GM12878 (cell line): Measurements from ENCODE around the gene PCYOX1L. TPM values are rescaled to one million over a fixed set of nuclear protein-coding genes. Genes with fewer than 3 reads are reported as not detected.

Experiments used
- BHLHE40 ChIP-seq, 2 experiments: fragments of 450-650 bp in 1 of 2; IDR thresholded peaks; 2 replicates each; pipeline ENCODE4 v1.6.1; 2011 to 2017; ENCODE audit warnings: low read depth in 2 of 2, borderline replicate concordance in 1 of 2, improper control_type of control experiment in 1 of 2, low read length in 1 of 2, mild to moderate bottlenecking in 1 of 2
- BRCA1 ChIP-seq: IDR thresholded peaks from 2 replicates; pipeline ENCODE4 v1.6.1; 2011; ENCODE audit warnings: low read depth, low read length, improper control_type of control experiment
- CHD1 ChIP-seq: IDR thresholded peaks from 2 replicates; pipeline ENCODE4 v1.6.1; 2012; ENCODE audit warnings: low read depth, low read length, improper control_type of control experiment
- CHD2 ChIP-seq: IDR thresholded peaks from 2 replicates; pipeline ENCODE4 v1.6.1; 2011; ENCODE audit warnings: low read depth, low read length, improper control_type of control experiment, borderline replicate concordance
- CREB1 ChIP-seq: IDR thresholded peaks from 2 replicates; pipeline ENCODE4 v1.6.1; 2012; ENCODE audit warnings: low read depth, mild to moderate bottlenecking, inconsistent platforms
- EED ChIP-seq: sonication (generic); IDR thresholded peaks from 2 replicates; pipeline ENCODE4 v1.6.1; 2016; ENCODE audit warnings: antibody characterized with exemption, low read depth
- EGR1 ChIP-seq, 2 experiments: IDR thresholded peaks; 1 replicate in 1 of 2; 2 replicates in 1 of 2; pipeline ENCODE4 v1.6.1; 2011 to 2012; ENCODE audit warnings: low read depth in 2 of 2, low read length in 2 of 2, borderline replicate concordance in 1 of 2, mild to moderate bottlenecking in 1 of 2, moderate library complexity in 1 of 2
- GATAD2B ChIP-seq: fragments of 450-650 bp; conservative IDR thresholded peaks from 2 replicates; pipeline ENCODE4 v1.6.1; 2017; ENCODE audit warnings: low read depth, mild to moderate bottlenecking, moderate library complexity
- HDAC6 ChIP-seq: fragments of 200-600 bp; sonication (generic); IDR thresholded peaks from one replicate; pipeline ENCODE4 v1.8.0; 2017; ENCODE audit warnings: antibody characterized with exemption; ENCODE audit not compliant: unreplicated experiment
- KAT2A ChIP-seq: conservative IDR thresholded peaks from 2 replicates; pipeline ENCODE4 v1.6.1; 2011; ENCODE audit warnings: low read depth, low read length; ENCODE audit not compliant: control insufficient read depth
- NFXL1 ChIP-seq: fragments of 450-650 bp; IDR thresholded peaks from 2 replicates; pipeline ENCODE4 v1.6.1; 2017; ENCODE audit warnings: antibody characterized with exemption, mild to moderate bottlenecking, borderline replicate concordance
- NR2F1 ChIP-seq: fragments of 450-650 bp; conservative IDR thresholded peaks from 2 replicates; pipeline ENCODE4 v1.6.1; 2017; ENCODE audit warnings: mild to moderate bottlenecking
- POLR2A ChIP-seq: IDR thresholded peaks from 2 replicates; pipeline ENCODE4 v1.6.1; 2011; ENCODE audit warnings: low read depth, mild to moderate bottlenecking, low read length
- RAD51 ChIP-seq: fragments of 450-650 bp; IDR thresholded peaks from 2 replicates; pipeline ENCODE4 v1.6.1; 2016; ENCODE audit warnings: moderate library complexity, mild to moderate bottlenecking, inconsistent platforms
- RB1 ChIP-seq: fragments of 450-650 bp; formaldehyde crosslinking; IDR thresholded peaks from 2 replicates; pipeline ENCODE4 v1.6.1; 2017; ENCODE audit warnings: mild to moderate bottlenecking, borderline replicate concordance
- RUNX3 ChIP-seq: IDR thresholded peaks from 2 replicates; pipeline ENCODE4 v1.6.1; 2012; ENCODE audit warnings: low read length, inconsistent platforms
- SREBF1 ChIP-seq: IDR thresholded peaks from 2 replicates; pipeline ENCODE4 v1.6.1; 2012; ENCODE audit warnings: mild to moderate bottlenecking, low read length
- TAF1 ChIP-seq: IDR thresholded peaks from 2 replicates; pipeline ENCODE4 v1.6.1; 2011; ENCODE audit warnings: mild to moderate bottlenecking, low read depth, low read length, borderline replicate concordance
- TCF12 ChIP-seq: IDR thresholded peaks from 2 replicates; pipeline ENCODE4 v1.6.1; 2011; ENCODE audit warnings: low read depth, mild to moderate bottlenecking, low read length
- YY1 ChIP-seq: IDR thresholded peaks from 2 replicates; pipeline ENCODE4 v1.6.1; 2011; ENCODE audit warnings: low read depth, mild to moderate bottlenecking, low read length
- ZSCAN29 ChIP-seq: fragments of 450-650 bp; IDR thresholded peaks from 2 replicates; pipeline ENCODE4 v1.6.1; 2017; ENCODE audit warnings: mild to moderate bottlenecking, moderate library complexity
- polyA plus RNA-seq, 11 experiments: library from polyadenylated mRNA; depleted of rRNA in 4 of 11; unstranded in 6 of 11; stranded (reverse) in 5 of 11; fragments of >200 nt; fragmentation: Nextera tagmentation in 4 of 11; fragmentation: Illumina TruSeq in 1 of 11; extraction: Ambion mirVana in 4 of 11; extraction: Trizol in 1 of 11; gene quantifications; 1 replicate in 1 of 11; 2 replicates in 10 of 11; pipeline versions ENCODE4 v1.2.1 to v1.2.3, GENCODE V29; 2011 to 2016; ENCODE audit warnings: inconsistent platforms in 2 of 11, missing spikeins in 2 of 11, low read depth in 1 of 11
- total RNA-seq, 4 experiments: library from RNA; depleted of rRNA in 3 of 4; stranded (reverse); fragments of >200 nt in 3 of 4; fragmentation: Illumina TruSeq in 1 of 4; extraction: Trizol in 1 of 4; gene quantifications; 2 replicates each; pipeline versions ENCODE4 v1.2.1 to v1.2.3, GENCODE V29; 2013 to 2021
- TF ChIP-seq, protein P1 (sequence below): fragments of 450-650 bp; IDR thresholded peaks from 2 replicates; pipeline ENCODE4 v1.6.1; 2017; ENCODE audit warnings: low read depth, mild to moderate bottlenecking, moderate library complexity
- TF ChIP-seq, protein P2 (sequence below): IDR thresholded peaks from 2 replicates; pipeline ENCODE4 v1.6.1; 2011; ENCODE audit warnings: low read depth, low read length, improper control_type of control experiment, borderline replicate concordance
- TF ChIP-seq, protein P3 (sequence below): IDR thresholded peaks from 2 replicates; pipeline ENCODE4 v1.6.1; 2012; ENCODE audit warnings: mild to moderate bottlenecking, low read depth, low read length

PCYOX1L gene
- total and polyA plus RNA-seq, 10 of the 15 experiments (the other 5 are each of a cell fraction or from before 2014, with no cell fraction given), result 2.9 to 17.0 (median 12.9) TPM

DNA sequence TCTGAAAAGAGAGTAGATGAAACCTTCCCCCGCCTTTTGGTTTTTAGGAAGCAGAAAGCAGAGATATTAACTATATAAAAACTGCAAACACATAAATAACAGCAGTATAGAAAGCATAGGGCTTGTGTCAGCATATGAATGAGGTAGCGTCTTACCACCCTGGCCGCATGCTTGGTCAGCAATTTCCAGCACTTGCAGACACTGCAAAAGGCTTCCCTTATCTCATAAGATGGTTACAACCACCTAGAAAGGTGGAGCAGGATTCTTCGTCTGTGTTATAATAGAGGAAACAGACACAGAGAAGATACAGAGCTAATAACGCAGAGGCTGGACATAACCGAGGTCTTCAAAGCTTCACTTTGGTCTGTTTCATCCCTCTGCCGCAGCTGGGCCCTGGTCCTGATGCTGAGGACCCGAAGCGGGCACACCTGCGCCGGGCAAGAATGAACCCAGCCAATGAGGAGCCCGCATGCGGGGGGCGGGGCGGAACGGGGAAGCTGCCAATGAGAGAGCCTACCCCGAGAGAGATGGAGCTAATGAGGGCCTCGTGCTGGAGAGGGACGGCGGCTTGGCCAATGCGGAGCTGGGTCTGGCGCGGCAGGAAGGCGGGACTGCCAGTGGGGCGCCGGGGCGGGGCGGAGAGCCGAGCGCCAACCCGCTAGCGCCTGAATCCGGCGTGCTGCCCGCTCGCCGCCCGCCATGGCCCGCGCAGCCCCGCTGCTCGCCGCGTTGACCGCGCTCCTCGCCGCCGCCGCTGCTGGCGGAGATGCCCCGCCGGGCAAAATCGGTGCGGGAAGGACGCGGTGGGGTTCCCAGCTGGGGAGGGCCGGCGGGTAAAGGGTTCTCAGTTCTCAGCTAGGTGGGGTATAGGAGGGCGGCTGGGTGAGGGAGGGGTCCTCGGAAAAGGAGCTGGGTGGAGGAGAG lies at the start of gene PCYOX1L (continued):
- peak; percentile 71 for TF ChIP-seq SREBF1
- no peak for TF ChIP-seq EGR1 (IDR thresholded peaks at IDR 0.05; ENCODE audit: borderline replicate concordance in 1 of 2, low read depth in 2 of 2, low read length in 2 of 2)
- TF ChIP-seq NR2F1, result peak; percentile 47
- TF ChIP-seq NFXL1, result 0 out of 2 replicates have a peak, but pooled peaks have one; percentile 48
- peak; percentile 79; the same call in 1 of the 2 replicates for TF ChIP-seq RB1
- TF ChIP-seq, protein P1, sequence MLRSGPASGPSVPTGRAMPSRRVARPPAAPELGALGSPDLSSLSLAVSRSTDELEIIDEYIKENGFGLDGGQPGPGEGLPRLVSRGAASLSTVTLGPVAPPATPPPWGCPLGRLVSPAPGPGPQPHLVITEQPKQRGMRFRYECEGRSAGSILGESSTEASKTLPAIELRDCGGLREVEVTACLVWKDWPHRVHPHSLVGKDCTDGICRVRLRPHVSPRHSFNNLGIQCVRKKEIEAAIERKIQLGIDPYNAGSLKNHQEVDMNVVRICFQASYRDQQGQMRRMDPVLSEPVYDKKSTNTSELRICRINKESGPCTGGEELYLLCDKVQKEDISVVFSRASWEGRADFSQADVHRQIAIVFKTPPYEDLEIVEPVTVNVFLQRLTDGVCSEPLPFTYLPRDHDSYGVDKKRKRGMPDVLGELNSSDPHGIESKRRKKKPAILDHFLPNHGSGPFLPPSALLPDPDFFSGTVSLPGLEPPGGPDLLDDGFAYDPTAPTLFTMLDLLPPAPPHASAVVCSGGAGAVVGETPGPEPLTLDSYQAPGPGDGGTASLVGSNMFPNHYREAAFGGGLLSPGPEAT, result peak; percentile 77
- no peak for TF ChIP-seq TAF1
- TF ChIP-seq KAT2A, result no peak
- TF ChIP-seq POLR2A, result peak; percentile 87
- TF ChIP-seq RAD51, result no peak
- no peak for TF ChIP-seq EED
- TF ChIP-seq CHD2, result peak; percentile 95
- TF ChIP-seq, protein P2, sequence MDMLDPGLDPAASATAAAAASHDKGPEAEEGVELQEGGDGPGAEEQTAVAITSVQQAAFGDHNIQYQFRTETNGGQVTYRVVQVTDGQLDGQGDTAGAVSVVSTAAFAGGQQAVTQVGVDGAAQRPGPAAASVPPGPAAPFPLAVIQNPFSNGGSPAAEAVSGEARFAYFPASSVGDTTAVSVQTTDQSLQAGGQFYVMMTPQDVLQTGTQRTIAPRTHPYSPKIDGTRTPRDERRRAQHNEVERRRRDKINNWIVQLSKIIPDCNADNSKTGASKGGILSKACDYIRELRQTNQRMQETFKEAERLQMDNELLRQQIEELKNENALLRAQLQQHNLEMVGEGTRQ, result no peak; the same call in 1 of the 2 replicates
- TF ChIP-seq, protein P3, sequence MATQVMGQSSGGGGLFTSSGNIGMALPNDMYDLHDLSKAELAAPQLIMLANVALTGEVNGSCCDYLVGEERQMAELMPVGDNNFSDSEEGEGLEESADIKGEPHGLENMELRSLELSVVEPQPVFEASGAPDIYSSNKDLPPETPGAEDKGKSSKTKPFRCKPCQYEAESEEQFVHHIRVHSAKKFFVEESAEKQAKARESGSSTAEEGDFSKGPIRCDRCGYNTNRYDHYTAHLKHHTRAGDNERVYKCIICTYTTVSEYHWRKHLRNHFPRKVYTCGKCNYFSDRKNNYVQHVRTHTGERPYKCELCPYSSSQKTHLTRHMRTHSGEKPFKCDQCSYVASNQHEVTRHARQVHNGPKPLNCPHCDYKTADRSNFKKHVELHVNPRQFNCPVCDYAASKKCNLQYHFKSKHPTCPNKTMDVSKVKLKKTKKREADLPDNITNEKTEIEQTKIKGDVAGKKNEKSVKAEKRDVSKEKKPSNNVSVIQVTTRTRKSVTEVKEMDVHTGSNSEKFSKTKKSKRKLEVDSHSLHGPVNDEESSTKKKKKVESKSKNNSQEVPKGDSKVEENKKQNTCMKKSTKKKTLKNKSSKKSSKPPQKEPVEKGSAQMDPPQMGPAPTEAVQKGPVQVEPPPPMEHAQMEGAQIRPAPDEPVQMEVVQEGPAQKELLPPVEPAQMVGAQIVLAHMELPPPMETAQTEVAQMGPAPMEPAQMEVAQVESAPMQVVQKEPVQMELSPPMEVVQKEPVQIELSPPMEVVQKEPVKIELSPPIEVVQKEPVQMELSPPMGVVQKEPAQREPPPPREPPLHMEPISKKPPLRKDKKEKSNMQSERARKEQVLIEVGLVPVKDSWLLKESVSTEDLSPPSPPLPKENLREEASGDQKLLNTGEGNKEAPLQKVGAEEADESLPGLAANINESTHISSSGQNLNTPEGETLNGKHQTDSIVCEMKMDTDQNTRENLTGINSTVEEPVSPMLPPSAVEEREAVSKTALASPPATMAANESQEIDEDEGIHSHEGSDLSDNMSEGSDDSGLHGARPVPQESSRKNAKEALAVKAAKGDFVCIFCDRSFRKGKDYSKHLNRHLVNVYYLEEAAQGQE, result no peak
- peak; percentile 90; the same call in 1 of the 2 replicates for TF ChIP-seq CHD1
- TF ChIP-seq YY1, result peak; percentile 85
- no peak for TF ChIP-seq BRCA1
- no peak for TF ChIP-seq TCF12
- peak; percentile 58 to 87 for TF ChIP-seq BHLHE40 (IDR thresholded peaks at IDR 0.05; ENCODE audit: borderline replicate concordance in 1 of 2, low read depth in 2 of 2, low read length in 1 of 2)
- peak; percentile 85 for TF ChIP-seq GATAD2B
- no peak; the same call in none of the 2 replicates for TF ChIP-seq CREB1
- TF ChIP-seq HDAC6, result no peak
- TF ChIP-seq RUNX3, result peak; percentile 9; the same call in 1 of the 2 replicates
- TF ChIP-seq ZSCAN29, result peak; percentile 64; the same call in 1 of the 2 replicates
